Activated CD4-positive, alpha-beta T cell treated with anti-CD3 and anti-CD28 coated beads for 24 hours (primary cell): ENCODE results near the gene BPIFA2.
A peak's percentile ranks its signal among the peaks of the same experiment; 100 is the strongest.

Source experiments
- DNase-seq, 2 donors: peaks; one replicate each; pipeline ENCODE4 v3.0.0-alpha.2; 2020; ENCODE audit warnings: low read depth in 2 of 2

Gene BPIFA2

GRCh38 chr20:33192912-33193501, 25.0 kb downstream of the BPIFA2 start:
- no peak for DNase-seq

- DNase-seq: no peak
Observed at GRCh38 chr20:33199026-33199425, 31.1 kb downstream of the BPIFA2 start.

GRCh38 chr20:33202451-33202850, 34.5 kb downstream of the BPIFA2 start:
- no peak for DNase-seq

GRCh38 chr20:33203444-33203843, 35.5 kb downstream of the BPIFA2 start:
- DNase-seq: no peak

- DNase-seq: peak; percentile 6 to 10
Observed at GRCh38 chr20:33209789-33210188, 41.8 kb downstream of the BPIFA2 start.

GRCh38 chr20:33210371-33210770, 42.4 kb downstream of the BPIFA2 start:
- DNase-seq: no peak

- peak in 1 of 2 donors; percentile 1 for DNase-seq
Observed at GRCh38 chr20:33211817-33212424, 44.0 kb downstream of the BPIFA2 start.

GRCh38 chr20:33217052-33217451, 49.1 kb downstream of the BPIFA2 start, which contains the start of gene BPIFA3:
TSS of gene BPIFA3 (plus strand) at chr20:33217352. CDS start at chr20:33217537, 185 bp downstream.
- no peak for DNase-seq

- no peak for DNase-seq
Observed at GRCh38 chr20:33224399-33224798, 56.4 kb downstream of the BPIFA2 start.

GRCh38 chr20:33229843-33230242, 61.9 kb downstream of the BPIFA2 start:
- no peak for DNase-seq
